ENCODE data around the gene GIMD1. TPM values are rescaled to one million over a fixed set of nuclear protein-coding genes. Genes with fewer than 3 reads are reported as not detected.

The GIMD1 gene
- total RNA-seq, 1 experiment from 2014 or later = not detected

DNA sequence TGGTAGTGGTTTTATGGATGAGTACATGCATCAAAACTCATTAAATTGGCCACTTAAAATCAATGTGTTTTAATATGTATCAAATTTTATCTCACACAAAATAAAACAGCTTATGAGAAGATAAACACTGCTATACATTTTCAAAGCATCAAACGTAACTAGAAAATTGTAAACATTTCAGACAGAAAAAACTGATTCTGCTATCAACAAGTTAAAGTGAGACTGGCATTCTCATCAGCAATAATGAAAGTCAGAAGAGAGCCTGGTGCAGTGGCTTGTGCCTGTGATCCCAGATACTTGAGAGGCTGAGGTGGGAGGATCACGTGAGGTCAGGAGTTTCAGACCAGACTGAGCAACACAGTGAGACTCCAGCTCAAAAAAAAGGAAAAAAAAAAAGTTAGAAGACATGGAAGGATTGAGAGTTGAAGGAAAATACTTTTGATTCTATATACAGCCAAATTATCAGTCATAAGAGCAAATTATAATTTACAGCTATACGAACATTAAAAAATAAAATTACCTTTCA, 55.5 kb downstream of the GIMD1 start:
- no CpG with 5 or more reads among the region's 3 CpGs for WGBS (ENCODE audit: extremely low coverage, insufficient read length, low lambda C conversion rate)

More for the DNA sequence above, 55.5 kb downstream of the GIMD1 start:
- Mint-ChIP-seq H3K9me3 (no peaks in the 10 kb centered on the region), H3K27me3 (ENCODE audit: low read depth) (no peaks in the 10 kb centered on the region), H3K4me3 (no peak overlapping the region), H3K36me3 (ENCODE audit: insufficient read depth in 1 of 3, low read depth in 3 of 3) (peaks cover 0 to 3% (median 0%) of the 10 kb centered on the region in 3 experiments; a peak in 2 of 7 replicates), H3K4me1 (peaks cover 4 to 8% of the 10 kb centered on the region in 2 experiments), H3K27ac (peak overlapping the region in 1 of 3 experiments; percentile 58; a peak in 1 of 7 replicates)
- Histone ChIP-seq H3K4me1 (ENCODE audit: insufficient read depth, low read length) (no peaks in the 10 kb centered on the region), H2BK20ac (ENCODE audit: low read depth, low read length, poor library complexity, severe bottlenecking) (no peak overlapping the region), H3K9me3 (ENCODE audit: control insufficient read depth, low read depth, low read length) (no peaks in the 10 kb centered on the region), H3K18ac (ENCODE audit: insufficient read length, low read depth, low read length) (no peak overlapping the region), H3K14ac (ENCODE audit: insufficient read depth, low read length) (no peak overlapping the region), H3K27me3 (ENCODE audit: insufficient read depth, low read length) (no peaks in the 10 kb centered on the region), H4K5ac (ENCODE audit: insufficient read length, low read depth, low read length) (no peak overlapping the region), H4K91ac (ENCODE audit: insufficient read length, low read depth, low read length) (no peak overlapping the region), H2BK120ac (ENCODE audit: low read depth, low read length, poor library complexity, severe bottlenecking) (no peak overlapping the region), H3K27ac (ENCODE audit: insufficient read length, low read depth, low read length) (no peak overlapping the region), H2AFZ (ENCODE audit: low read length) (no peak overlapping the region), H3K4me2 (ENCODE audit: insufficient read depth, insufficient read length, low read length) (no peak overlapping the region), H3K9ac (ENCODE audit: extremely low read depth, insufficient read length, low read length) (no peak overlapping the region), H4K20me1 (ENCODE audit: control insufficient read depth, insufficient read depth, insufficient read length) (no peaks in the 10 kb centered on the region), H2BK5ac (ENCODE audit: insufficient read length, low read length) (no peak overlapping the region), H3K4ac (ENCODE audit: low read depth, low read length) (no peak overlapping the region), H3K79me1 (ENCODE audit: insufficient read depth, low read depth, low read length, poor library complexity, severe bottlenecking) (peaks cover 5% of the 10 kb centered on the region), H3T11ph (ENCODE audit: low read length) (no peak overlapping the region), H3K79me2 (ENCODE audit: insufficient read depth, low read length) (peaks cover 13% of the 10 kb centered on the region; the same call in 1 of the 2 replicates), H3K23me2 (ENCODE audit: insufficient read length, low read depth, low read length, poor library complexity, severe bottlenecking) (peaks cover 5% of the 10 kb centered on the region), H2AK5ac (ENCODE audit: insufficient read length, low read length) (no peak overlapping the region), H3K56ac (ENCODE audit: insufficient read length, low read depth, low read length) (no peak overlapping the region), H4K8ac (replicated peaks; ENCODE audit: insufficient read length, low read depth, low read length) (no peak overlapping the region), H3K23ac (ENCODE audit: insufficient read length, low read depth, low read length) (no peak overlapping the region), H2BK15ac (ENCODE audit: low read depth, low read length) (no peak overlapping the region), H2BK12ac (ENCODE audit: insufficient read length, low read depth, low read length) (no peak overlapping the region)
- TF ChIP-seq, protein P1, sequence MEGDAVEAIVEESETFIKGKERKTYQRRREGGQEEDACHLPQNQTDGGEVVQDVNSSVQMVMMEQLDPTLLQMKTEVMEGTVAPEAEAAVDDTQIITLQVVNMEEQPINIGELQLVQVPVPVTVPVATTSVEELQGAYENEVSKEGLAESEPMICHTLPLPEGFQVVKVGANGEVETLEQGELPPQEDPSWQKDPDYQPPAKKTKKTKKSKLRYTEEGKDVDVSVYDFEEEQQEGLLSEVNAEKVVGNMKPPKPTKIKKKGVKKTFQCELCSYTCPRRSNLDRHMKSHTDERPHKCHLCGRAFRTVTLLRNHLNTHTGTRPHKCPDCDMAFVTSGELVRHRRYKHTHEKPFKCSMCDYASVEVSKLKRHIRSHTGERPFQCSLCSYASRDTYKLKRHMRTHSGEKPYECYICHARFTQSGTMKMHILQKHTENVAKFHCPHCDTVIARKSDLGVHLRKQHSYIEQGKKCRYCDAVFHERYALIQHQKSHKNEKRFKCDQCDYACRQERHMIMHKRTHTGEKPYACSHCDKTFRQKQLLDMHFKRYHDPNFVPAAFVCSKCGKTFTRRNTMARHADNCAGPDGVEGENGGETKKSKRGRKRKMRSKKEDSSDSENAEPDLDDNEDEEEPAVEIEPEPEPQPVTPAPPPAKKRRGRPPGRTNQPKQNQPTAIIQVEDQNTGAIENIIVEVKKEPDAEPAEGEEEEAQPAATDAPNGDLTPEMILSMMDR (conservative IDR thresholded peaks at IDR 0.05) = no peak
- no peak for DNase-seq
